ENCODE results near the gene CEP55. TPM values are rescaled to one million over a fixed set of nuclear protein-coding genes. Genes with fewer than 3 reads are reported as not detected.
"Not testable (repeated sequence)": the region's sequence is repeated elsewhere in the genome, so short reads cannot be mapped to it uniquely, and the experiment has no call there.

CEP55 gene
- total and polyA plus RNA-seq, 7 donors, result 0.10 to 0.29 (median 0.20) TPM; not detected in 3

- ATAC-seq, result no peak
- Histone ChIP-seq H3K36me3 (ENCODE audit: insufficient read depth in 1 of 2, low read depth in 1 of 2) (no peaks in the 10 kb centered on the region), H3K27ac (no peak overlapping the region), H3K4me1 (peaks cover 23% of the 10 kb centered on the region), H3K4me3 (no peak overlapping the region), H3K27me3 (ENCODE audit: insufficient read depth in 3 of 3, low read length in 2 of 3) (no peaks in the 10 kb centered on the region), H3K9me3 (no peaks in the 10 kb centered on the region)
- no peak for DNase-seq
- intact Hi-C loops (cut with DNase I), result no loop called here
- TF ChIP-seq CTCF (IDR thresholded peaks at IDR 0.05), result no peak
- WGBS, 3 donors, result 60 to 77% (median 64%) methylated on average over 9 of the region's 9 CpGs
Observed at GRCh38 chr10:93462881-93463280, 33.5 kb upstream of the CEP55 start.

GRCh38 chr10:93463723-93464476 lies 32.5 kb upstream of the CEP55 start:
- Histone ChIP-seq H3K36me3 (ENCODE audit: insufficient read depth in 1 of 2, low read depth in 1 of 2) (no peaks in the 10 kb centered on the region), H3K4me1 (peaks cover 18% of the 10 kb centered on the region), H3K27ac (peak overlapping the region; percentile 41), H3K27me3 (ENCODE audit: insufficient read depth in 3 of 3, low read length in 2 of 3) (no peaks in the 10 kb centered on the region), H3K4me3 (no peak overlapping the region), H3K9me3 (no peaks in the 10 kb centered on the region)
- 34 to 45% (median 40%) methylated on average over 6 of the region's 6 CpGs for WGBS, 3 donors
- TF ChIP-seq CTCF (IDR thresholded peaks at IDR 0.05), result no peak
- intact Hi-C loops (cut with DNase I), result no loop called here
- DNase-seq, result peak in 1 of 2 donors; percentile 40
- ATAC-seq, result peak in 1 of 4 donors; percentile 57

GRCh38 chr10:93464776-93465388 lies 31.5 kb upstream of the CEP55 start:
- DNase-seq (no peak), ATAC-seq (no peak)
- Histone ChIP-seq H3K9me3 (no peaks in the 10 kb centered on the region), H3K36me3 (ENCODE audit: insufficient read depth in 1 of 2, low read depth in 1 of 2) (no peaks in the 10 kb centered on the region), H3K4me1 (peaks cover 13% of the 10 kb centered on the region), H3K27me3 (ENCODE audit: insufficient read depth in 3 of 3, low read length in 2 of 3) (no peaks in the 10 kb centered on the region), H3K27ac (peak overlapping the region; percentile 79), H3K4me3 (no peak overlapping the region)
- TF ChIP-seq CTCF (IDR thresholded peaks at IDR 0.05), result no peak
- 70 to 83% (median 75%) methylated on average over 5 of the region's 5 CpGs for WGBS, 3 donors
- intact Hi-C loops (cut with DNase I), result no loop called here

- WGBS, 3 donors, result 11 to 20% (median 15%) methylated on average over 8 of the region's 8 CpGs
- Histone ChIP-seq H3K4me1 (peaks cover 17% of the 10 kb centered on the region), H3K36me3 (ENCODE audit: insufficient read depth in 1 of 2, low read depth in 1 of 2) (no peaks in the 10 kb centered on the region), H3K27me3 (ENCODE audit: insufficient read depth in 3 of 3, low read length in 2 of 3) (no peaks in the 10 kb centered on the region), H3K9me3 (no peaks in the 10 kb centered on the region), H3K4me3 (no peak overlapping the region), H3K27ac (peak overlapping the region; percentile 79)
- peak; percentile 73 to 78 for DNase-seq
- intact Hi-C loops (cut with DNase I), result no loop called here
- peak; percentile 78 to 82 (median 80) for ATAC-seq
- TF ChIP-seq CTCF (IDR thresholded peaks at IDR 0.05), result no peak
Observed at GRCh38 chr10:93465806-93466675, 30.4 kb upstream of the CEP55 start.

GRCh38 chr10:93467635-93468034 lies 28.8 kb upstream of the CEP55 start:
- H3K4me3 ChIP-seq; H3K27me3 ChIP-seq (ENCODE audit: insufficient read depth in 3 of 3, low read length in 2 of 3); H3K27ac ChIP-seq; H3K9me3 ChIP-seq; H3K36me3 ChIP-seq (ENCODE audit: insufficient read depth in 1 of 2, low read depth in 1 of 2); intact Hi-C loops (cut with DNase I); ATAC-seq; DNase-seq: not testable (repeated sequence)
- H3K4me1 ChIP-seq, result peaks cover 17% of the 10 kb centered on the region
- 72 to 93% (median 77%) methylated on average over 1 to 2 of the region's 4 CpGs for WGBS, 3 donors

Measured in psoas muscle (tissue), 8 donors.